ENCODE measurements around the gene TRPV4.
A peak's percentile ranks its signal among the peaks of the same experiment; 100 is the strongest.

TRPV4 gene

GRCh38 chr12:109738878-109739665 lies 94.1 kb downstream of the TRPV4 start:
- DNase-seq = no peak

- DNase-seq = no peak
Measured at GRCh38 chr12:109738209-109738608, 95.0 kb downstream of the TRPV4 start.

- DNase-seq = no peak
Measured at GRCh38 chr12:109737631-109738030, 95.6 kb downstream of the TRPV4 start.

GRCh38 chr12:109737126-109737525 lies 96.1 kb downstream of the TRPV4 start:
- no peak for DNase-seq

GRCh38 chr12:109736552-109737108 lies 96.6 kb downstream of the TRPV4 start:
- peak; percentile 5 for DNase-seq

- DNase-seq = no peak
Measured at GRCh38 chr12:109735825-109736551, 97.2 kb downstream of the TRPV4 start.

GRCh38 chr12:109735051-109735521 lies 98.1 kb downstream of the TRPV4 start:
- no peak for DNase-seq

GRCh38 chr12:109734219-109735000 lies 98.8 kb downstream of the TRPV4 start:
- DNase-seq = no peak

Measured in CD4-positive, alpha-beta T cell treated with Interleukin-21 for 1 hour (primary cell).